NCI-H1436 treated with DMSO at 0.1 percent for 48 hours (cell line): ENCODE data around the gene VTCN1.
"Not testable (repeated sequence)": the region's sequence is repeated elsewhere in the genome, so short reads cannot be mapped to it uniquely, and the experiment has no call there.

Source experiments
- DNase-seq: peaks from one replicate; lab custom pipeline; 2025; lab: John Stamatoyannopoulos, UW

VTCN1 gene

GRCh38 chr1:117166076-117166475 is 44.7 kb downstream of the VTCN1 start:
- DNase-seq = no peak

GRCh38 chr1:117164209-117164608 is 46.5 kb downstream of the VTCN1 start:
- no peak for DNase-seq

- no peak for DNase-seq
Observed at GRCh38 chr1:117162816-117163215, 47.9 kb downstream of the VTCN1 start.

GRCh38 chr1:117161887-117162286 is 48.8 kb downstream of the VTCN1 start:
- no peak for DNase-seq

GRCh38 chr1:117151305-117151704 is 59.4 kb downstream of the VTCN1 start:
- DNase-seq = not testable (repeated sequence)

GRCh38 chr1:117150316-117150715 is 60.4 kb downstream of the VTCN1 start:
- DNase-seq = no peak

GRCh38 chr1:117147856-117148588 is 62.7 kb downstream of the VTCN1 start:
- DNase-seq = no peak

GRCh38 chr1:117147341-117147831 is 63.3 kb downstream of the VTCN1 start:
- DNase-seq = no peak

- DNase-seq = no peak
Observed at GRCh38 chr1:117146575-117147340, 64.0 kb downstream of the VTCN1 start.

- DNase-seq = no peak
Observed at GRCh38 chr1:117146072-117146471, 64.7 kb downstream of the VTCN1 start.

GRCh38 chr1:117143871-117144270 is 66.9 kb downstream of the VTCN1 start:
- no peak for DNase-seq

GRCh38 chr1:117143172-117143571 is 67.6 kb downstream of the VTCN1 start:
- DNase-seq = no peak

GRCh38 chr1:117142200-117142599 is 68.5 kb downstream of the VTCN1 start:
- no peak for DNase-seq

GRCh38 chr1:117138561-117138960 is 72.2 kb downstream of the VTCN1 start:
- no peak for DNase-seq

- no peak for DNase-seq
Observed at GRCh38 chr1:117138106-117138505, 72.6 kb downstream of the VTCN1 start.

- DNase-seq = no peak
Observed at GRCh38 chr1:117137281-117137855, 73.4 kb downstream of the VTCN1 start.

- DNase-seq = no peak
Observed at GRCh38 chr1:117136749-117137148, 74.0 kb downstream of the VTCN1 start.

- DNase-seq = no peak
Observed at GRCh38 chr1:117135329-117135728, 75.4 kb downstream of the VTCN1 start.

GRCh38 chr1:117130526-117130925 is 80.2 kb downstream of the VTCN1 start:
- no peak for DNase-seq

- no peak for DNase-seq
Observed at GRCh38 chr1:117128323-117129079, 82.2 kb downstream of the VTCN1 start.

- DNase-seq = no peak
Observed at GRCh38 chr1:117127795-117128194, 82.9 kb downstream of the VTCN1 start.

GRCh38 chr1:117124661-117125060 is 86.1 kb downstream of the VTCN1 start:
- no peak for DNase-seq
